Ovary (tissue), 3 donors: Measurements from ENCODE around the gene CD52.

Source experiments
- CTCF ChIP-seq, 3 donors: fragments of 450-650 bp in 2 of 3; fragments of 200-600 bp in 1 of 3; IDR thresholded peaks; one replicate each; pipeline versions ENCODE4 v1.5.1 to v1.8.0; 2016 to 2022; ENCODE audit warnings: antibody characterized with exemption in 3 of 3, mild to moderate bottlenecking in 1 of 3
- EP300 ChIP-seq: sonication (generic); formaldehyde crosslinking; IDR thresholded peaks from one replicate; pipeline ENCODE4 v1.6.1; 2017; ENCODE audit warnings: antibody characterized with exemption
- POLR2A ChIP-seq: fragments of 450-650 bp; IDR thresholded peaks from one replicate; pipeline ENCODE4 v1.6.1; 2017; ENCODE audit warnings: antibody characterized with exemption, mild to moderate bottlenecking, moderate library complexity
- donor health status: DM: no; HTN: no; CAD: no.

GRCh38 chr1:26277261-26277661 is 40.5 kb upstream of the CD52 start:
- no peak for TF ChIP-seq CTCF (IDR thresholded peaks at IDR 0.05)
- TF ChIP-seq POLR2A = no peak
- TF ChIP-seq EP300 = no peak
